ENCODE data around the gene CACNA1B.
"Not testable (repeated sequence)": the region's sequence is repeated elsewhere in the genome, so short reads cannot be mapped to it uniquely, and the experiment has no call there.

Gene CACNA1B

DNA sequence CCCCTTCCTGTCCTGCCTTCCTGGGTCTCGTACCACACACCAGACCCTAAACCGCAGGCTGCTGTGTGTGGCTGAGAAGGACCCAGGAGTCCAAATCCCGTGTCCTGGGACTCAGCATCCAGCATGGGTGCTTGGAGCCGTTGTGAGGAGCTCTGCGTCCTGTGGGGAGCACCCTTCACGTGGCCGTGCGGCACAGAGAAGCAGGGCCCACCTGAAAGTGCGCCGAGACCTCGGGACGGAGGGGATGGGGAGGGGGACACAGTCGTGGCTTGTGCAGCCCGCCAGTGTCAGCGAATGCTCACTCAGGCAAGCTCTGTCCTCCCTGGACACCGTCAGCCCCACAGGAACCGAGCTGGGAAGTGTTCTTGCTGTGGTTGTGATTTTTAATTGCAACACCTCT, 244.6 kb downstream of the CACNA1B start:
- no peak for DNase-seq (ENCODE audit: low read depth)
- H3K4me3 ChIP-seq (ENCODE audit: low read length), result no peak overlapping the region
- TF ChIP-seq CTCF (conservative IDR thresholded peaks at IDR 0.05; ENCODE audit: low read length), result no peak

- DNase-seq (ENCODE audit: low read depth), result no peak
Measured at GRCh38 chr9:138122676-138123075, 245.1 kb downstream of the CACNA1B start.

DNA sequence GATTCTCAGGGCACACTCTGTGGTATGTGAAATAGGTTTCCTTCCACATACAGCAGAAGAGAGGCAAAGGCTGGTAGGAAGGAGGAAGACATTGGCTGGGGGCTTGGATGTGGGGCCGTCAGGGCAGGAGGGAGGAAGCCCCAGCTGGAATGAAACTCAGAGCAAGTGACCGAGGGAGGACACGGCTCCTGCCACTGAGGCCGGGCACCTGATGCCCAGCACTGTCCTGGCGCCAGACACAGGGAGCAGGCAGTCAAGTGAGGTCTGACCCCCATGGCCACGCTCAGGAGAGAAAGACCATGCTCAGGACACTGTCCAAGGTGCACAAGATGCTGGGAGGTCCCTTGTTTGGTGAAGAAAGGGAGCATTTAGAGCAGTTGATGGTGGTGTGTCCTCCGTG, 245.5 kb downstream of the CACNA1B start:
- H3K4me3 ChIP-seq (ENCODE audit: low read length), result no peak overlapping the region
- TF ChIP-seq CTCF (conservative IDR thresholded peaks at IDR 0.05; ENCODE audit: low read length), result no peak
- no peak for DNase-seq (ENCODE audit: low read depth)

More at GRCh38 chr9:138122676-138123075, 245.1 kb downstream of the CACNA1B start:
- no peak overlapping the region for H3K4me3 ChIP-seq (ENCODE audit: low read length)
- no peak for TF ChIP-seq CTCF (conservative IDR thresholded peaks at IDR 0.05; ENCODE audit: low read length)

DNA sequence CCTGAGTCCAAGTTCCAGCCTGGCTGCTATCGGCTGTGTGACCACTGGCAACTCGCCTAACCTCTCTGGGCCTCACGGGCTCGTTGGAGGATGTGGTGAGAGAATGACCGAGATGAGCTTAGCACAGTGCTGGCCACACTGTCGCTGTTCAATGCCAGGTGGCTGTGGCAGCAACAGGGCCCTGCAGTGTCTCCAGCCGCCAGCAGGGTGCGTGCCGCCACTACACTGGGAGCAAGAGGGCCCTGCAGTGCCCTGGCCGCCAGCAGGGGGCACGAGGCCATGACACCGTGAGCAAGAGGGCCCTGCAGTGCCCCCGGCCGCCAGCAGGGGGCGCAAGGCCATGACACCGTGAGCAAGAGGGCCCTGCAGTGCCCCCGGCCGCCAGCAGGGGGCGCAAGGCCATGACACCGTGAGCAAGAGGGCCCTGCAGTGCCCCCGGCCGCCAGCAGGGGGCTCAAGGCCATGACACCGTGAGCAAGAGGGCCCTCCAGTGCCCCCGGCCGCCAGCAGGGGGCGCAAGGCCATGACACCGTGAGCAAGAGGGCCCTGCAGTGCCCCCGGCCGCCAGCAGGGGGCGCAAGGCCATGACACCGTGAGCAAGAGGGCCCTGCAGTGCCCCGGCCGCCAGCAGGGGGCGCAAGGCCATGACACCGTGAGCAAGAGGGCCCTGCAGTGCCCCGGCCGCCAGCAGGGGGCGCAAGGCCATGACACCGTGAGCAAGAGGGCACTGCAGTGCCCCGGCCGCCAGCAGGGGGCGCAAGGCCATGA, 248.7 kb downstream of the CACNA1B start:
- not testable (repeated sequence) for DNase-seq (ENCODE audit: low read depth); H3K4me3 ChIP-seq (ENCODE audit: low read length)

DNA sequence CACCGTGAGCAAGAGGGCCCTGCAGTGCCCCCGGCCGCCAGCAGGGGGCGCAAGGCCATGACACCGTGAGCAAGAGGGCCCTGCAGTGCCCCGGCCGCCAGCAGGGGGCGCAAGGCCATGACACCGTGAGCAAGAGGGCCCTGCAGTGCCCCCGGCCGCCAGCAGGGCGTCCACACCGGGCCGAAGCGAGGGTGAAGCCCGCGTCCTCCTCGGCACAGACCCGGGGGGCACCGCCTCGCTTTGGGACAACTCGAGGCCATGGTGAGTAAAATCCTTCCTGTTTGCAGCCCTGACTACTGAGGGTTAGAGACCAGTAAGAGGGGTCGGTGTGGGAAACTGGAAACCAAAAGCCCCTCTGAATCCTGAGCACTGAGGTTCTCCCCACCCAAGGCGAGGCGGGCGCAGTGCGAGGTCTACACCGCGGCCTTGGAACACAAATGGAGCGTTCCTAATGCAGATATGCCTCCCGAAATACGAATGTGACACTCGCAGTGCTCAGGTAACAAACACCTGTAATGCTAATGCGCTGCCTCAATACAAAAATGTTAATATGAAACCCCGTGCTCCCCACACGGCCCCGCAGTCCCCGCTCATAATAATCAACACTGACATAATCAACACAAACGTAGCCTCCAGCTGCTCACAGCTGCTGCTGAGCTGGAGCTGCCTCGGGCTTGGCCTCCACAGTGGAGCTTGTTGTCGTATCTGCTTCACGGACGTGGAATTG, 249.4 kb downstream of the CACNA1B start:
- H3K4me3 ChIP-seq (ENCODE audit: low read length); DNase-seq (ENCODE audit: low read depth): not testable (repeated sequence)

DNA sequence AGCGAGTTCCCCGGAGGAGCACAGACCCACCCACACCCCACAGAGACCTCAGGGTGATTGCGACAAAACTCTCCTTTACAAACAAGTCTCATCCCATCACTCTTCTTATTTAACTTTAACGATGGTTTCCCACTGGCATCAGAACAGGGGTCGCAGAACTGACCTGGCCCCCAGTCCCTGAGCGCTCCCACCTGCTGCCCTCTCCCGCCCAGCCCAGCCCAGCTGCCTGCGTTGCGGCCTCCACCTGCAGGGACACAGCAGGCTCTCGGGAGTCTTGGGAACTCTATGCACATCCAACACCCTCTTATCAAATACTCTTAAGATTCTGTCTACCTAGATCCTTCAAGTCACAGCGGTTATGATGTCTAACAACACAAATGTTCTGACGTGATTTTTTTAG, 250.4 kb downstream of the CACNA1B start:
- not testable (repeated sequence) for H3K4me3 ChIP-seq (ENCODE audit: low read length); DNase-seq (ENCODE audit: low read depth)

GRCh38 chr9:138129318-138129717, 251.7 kb downstream of the CACNA1B start:
- not testable (repeated sequence) for DNase-seq (ENCODE audit: low read depth); H3K4me3 ChIP-seq (ENCODE audit: low read length)

- not testable (repeated sequence) for H3K4me3 ChIP-seq (ENCODE audit: low read length); DNase-seq (ENCODE audit: low read depth)
Measured at GRCh38 chr9:138132946-138133705, 255.5 kb downstream of the CACNA1B start.

DNA sequence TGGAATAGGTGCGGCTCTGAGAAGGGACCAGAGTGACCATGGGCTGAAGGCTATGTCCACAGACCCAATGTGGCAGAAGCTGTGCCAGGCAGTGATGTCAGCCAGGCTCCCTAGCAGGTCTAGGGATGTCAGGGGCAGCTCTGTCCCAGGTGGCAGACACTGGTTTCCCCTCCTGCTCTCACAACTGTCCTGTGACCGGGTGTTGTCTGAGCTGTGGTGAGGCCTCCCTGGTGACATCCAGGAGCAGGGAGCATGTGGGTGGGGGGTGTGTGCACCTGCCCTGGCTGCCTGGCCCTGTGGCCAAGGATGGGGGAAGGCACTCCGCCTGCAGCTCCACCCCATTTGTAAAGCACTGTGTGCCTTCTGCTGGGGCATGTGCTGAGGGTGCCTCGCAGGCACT, 257.0 kb downstream of the CACNA1B start:
- not testable (repeated sequence) for DNase-seq (ENCODE audit: low read depth); H3K4me3 ChIP-seq (ENCODE audit: low read length)

DNA sequence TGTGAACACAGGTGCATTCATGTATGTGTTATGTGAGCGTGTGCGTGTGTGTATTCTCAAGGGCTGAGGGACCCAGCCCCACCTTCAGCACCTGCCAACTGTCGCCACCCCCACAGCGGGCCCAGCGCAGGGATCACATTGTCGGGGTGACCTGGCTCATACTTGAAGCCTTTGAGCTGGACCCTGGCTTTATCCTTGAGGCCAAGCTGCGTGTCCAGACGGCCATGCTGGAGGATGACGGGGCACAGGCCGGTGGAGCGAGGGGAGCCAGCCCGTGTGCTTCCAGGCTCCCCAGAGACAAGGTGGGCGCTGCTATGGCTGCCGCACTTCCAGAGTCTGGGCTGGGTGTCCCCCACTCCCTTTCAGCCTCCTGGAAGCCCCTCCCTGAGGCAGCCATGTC, 261.5 kb downstream of the CACNA1B start:
- DNase-seq (ENCODE audit: low read depth); H3K4me3 ChIP-seq (ENCODE audit: low read length): not testable (repeated sequence)

DNA sequence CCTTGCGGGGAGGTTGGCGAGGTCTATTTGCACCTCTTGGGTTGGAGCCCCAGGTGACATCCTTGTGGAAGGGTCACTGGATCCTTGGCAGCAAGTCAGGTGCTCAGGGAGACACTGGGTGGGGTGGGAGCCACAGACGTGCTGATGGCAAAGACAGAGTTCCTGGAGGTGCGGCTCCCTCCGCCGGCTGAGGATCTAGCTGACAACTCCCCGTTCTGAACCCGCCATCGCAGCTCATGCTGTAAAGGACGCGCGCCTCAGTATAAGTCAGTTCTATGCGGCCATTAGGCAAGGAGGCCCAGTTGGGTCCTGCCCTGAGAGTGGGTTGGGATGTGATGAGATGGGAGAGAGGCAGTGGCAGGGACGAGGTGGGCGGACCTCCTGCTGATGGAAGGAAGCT, 263.4 kb downstream of the CACNA1B start:
- not testable (repeated sequence) for DNase-seq (ENCODE audit: low read depth); H3K4me3 ChIP-seq (ENCODE audit: low read length)

DNA sequence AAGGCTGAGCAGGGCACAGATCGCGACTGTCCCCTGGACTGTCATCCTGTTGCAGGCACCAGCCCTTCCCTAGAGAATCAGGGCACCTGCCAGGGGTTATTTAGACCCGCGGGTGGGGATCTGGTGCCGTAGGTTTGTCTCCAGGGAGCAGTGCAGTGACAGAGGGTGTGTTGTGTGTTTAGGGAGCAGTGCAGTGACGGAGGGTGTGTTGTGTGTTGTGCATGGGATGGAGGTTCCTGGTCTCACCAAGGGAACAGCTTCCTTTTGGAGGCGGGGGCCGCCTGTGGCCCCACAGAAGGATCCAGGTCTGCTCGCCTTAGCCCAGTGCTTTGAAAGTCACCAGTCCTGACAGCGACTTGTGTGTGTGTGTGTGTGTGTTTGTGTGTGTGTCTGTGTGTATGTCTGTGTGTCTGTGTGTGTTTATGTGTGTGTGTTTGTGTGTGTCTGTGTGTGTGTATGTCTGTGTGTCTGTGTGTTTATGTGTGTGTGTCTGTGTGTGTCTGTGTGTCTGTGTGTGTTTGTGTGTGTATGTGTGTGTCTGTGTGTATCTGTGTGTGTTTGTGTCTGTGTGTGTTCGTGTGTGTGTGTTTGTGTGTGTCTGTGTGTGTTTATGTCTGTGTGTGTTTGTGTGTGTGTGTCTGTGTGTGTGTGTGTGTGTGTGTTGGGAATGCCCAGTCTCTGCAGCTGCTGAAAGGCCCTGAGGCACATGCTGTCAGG, 265.1 kb downstream of the CACNA1B start:
- not testable (repeated sequence) for H3K4me3 ChIP-seq (ENCODE audit: low read length); DNase-seq (ENCODE audit: low read depth)

- not testable (repeated sequence) for H3K4me3 ChIP-seq (ENCODE audit: low read length); DNase-seq (ENCODE audit: low read depth)
Measured at GRCh38 chr9:138143491-138143890, 265.9 kb downstream of the CACNA1B start.

GRCh38 chr9:138147556-138147955, 270.0 kb downstream of the CACNA1B start:
- H3K4me3 ChIP-seq (ENCODE audit: low read length), result not testable (repeated sequence)
- DNase-seq (ENCODE audit: low read depth), result peak; percentile 4

Data from AG10803 (cell line).